Pancreas (tissue), 10 donors: ENCODE data around the gene NHLRC1. TPM values are rescaled to one million over a fixed set of nuclear protein-coding genes. Genes with fewer than 3 reads are reported as not detected.

Experiments used
- ATAC-seq, 4 donors: fragments of 200-7000 bp; cut with Tn5 transposase; one replicate each; pipeline versions ENCODE4 v1.8.0 to v1.9.1; 2020; ENCODE audit warnings: mild to moderate bottlenecking in 4 of 4, moderate library complexity in 4 of 4
- DNase-seq, 6 donors: peaks; one replicate each; pipeline ENCODE4 v3.0.0-alpha.2; 2020
- FAIRE-seq: peaks from 2 replicates; lab custom pipeline; 2012; peaks lifted over from hg19 to GRCh38; lab: Jason Lieb, UNC
- H3K27ac ChIP-seq, 4 donors: fragments of 200-600 bp; sonication (generic); 1 replicate in 3 of 4; 2 replicates in 1 of 4; pipeline versions ENCODE4 v1.5.0 to v1.8.0; 2020
- H3K27me3 ChIP-seq, 4 donors: fragments of 200-600 bp; one replicate each; pipeline ENCODE4 v1.8.0; 2021
- H3K36me3 ChIP-seq, 3 donors: fragments of 200-600 bp; sonication (generic) in 1 of 3; one replicate each; pipeline versions ENCODE4 v1.5.0 to v1.8.0; 2020 to 2021
- H3K4me1 ChIP-seq, 3 donors: fragments of 200-600 bp; one replicate each; pipeline ENCODE4 v1.8.0; 2021
- H3K4me3 ChIP-seq, 4 donors: fragments of 200-600 bp; sonication (generic) in 2 of 4; one replicate each; pipeline versions ENCODE4 v1.5.0 to v1.8.0; 2020 to 2021
- H3K9me3 ChIP-seq, 4 donors: fragments of 200-600 bp; one replicate each; pipeline ENCODE4 v1.8.0; 2021
- CTCF ChIP-seq, 4 donors: fragments of 200-600 bp; sonication (generic) in 3 of 4; IDR thresholded peaks; one replicate each; pipeline versions ENCODE4 v1.5.0 to v1.8.0; 2021; ENCODE audit warnings: antibody characterized with exemption in 4 of 4
- WGBS, 2 donors: extraction: QIAGEN DNeasy Blood & Tissue Kit; methylation state at CpG; one replicate each; pipeline ENCODE4 v1.1.7; 2013; 5-methylcytosine and 5-hydroxymethylcytosine counted together
- intact Hi-C, 3 donors: fragments of 100-400 bp; cut with DNase I; formaldehyde crosslinking; loops; one replicate each; pipeline versions ENCODE4 v1.11.1 to v1.14.2; 2022
- polyA plus RNA-seq, 2 donors: library from polyadenylated mRNA; stranded (reverse); fragments of 200-250 nt; gene quantifications; one replicate each; pipeline ENCODE4 v1.2.3, GENCODE V29; 2013
- total RNA-seq, 6 donors: library from RNA; stranded (reverse); fragmentation: NEBNext Ultra II Directional in 4 of 6; extraction: Animal tissue kit (Norgen Biotek cat#: 25700) in 4 of 6; gene quantifications; one replicate each; pipeline versions ENCODE4 v1.2.1 to v1.2.4, GENCODE V29; 2021 to 2023
- donor health status: healthy with polysubstance abuse.
- donor health status: DM: no; HTN: no; CAD: no; lungs with moderate emphysema.
- donor health status: DM: no; HTN: no; CAD: no.
- donor health status: control.
- donor health status: control.
- donor health status: Bipolar disorder and iron deficiency.
- donor health status: DM: yes; HTN: yes; CAD: no.
- donor health status: DM: no; HTN: no; CAD: no.
- donor health status: DM: no; HTN: no; CAD: no.
- donor health status: DM: yes; HTN: yes; CAD: no.

Gene NHLRC1
- total and polyA plus RNA-seq, 8 donors, result 0.93 to 1.8 (median 1.2) TPM

DNA sequence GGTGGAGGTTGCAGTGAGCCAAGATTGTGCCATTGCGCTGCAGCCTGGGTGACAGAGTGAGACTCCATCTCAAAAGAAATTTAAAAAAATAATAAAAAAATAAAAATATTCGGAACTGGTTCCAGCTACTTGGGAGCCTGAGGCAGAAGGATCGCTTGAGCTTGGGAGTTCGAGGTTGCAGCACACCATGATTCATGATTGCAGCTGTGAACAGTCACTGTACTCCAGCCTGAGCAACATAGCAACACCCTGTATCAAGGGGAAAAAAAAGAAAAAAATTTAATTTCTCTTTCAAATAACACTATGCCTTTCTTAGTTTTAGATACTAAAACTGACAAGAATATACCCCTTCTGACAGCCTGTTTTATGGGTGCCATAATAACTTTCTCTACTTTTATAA is 43.3 kb upstream of the NHLRC1 start:
- 93 to 94% methylated on average over 4 of the region's 4 CpGs for WGBS, 2 donors
- no peaks in the 10 kb centered on the region for H3K4me1 ChIP-seq
- TF ChIP-seq CTCF (IDR thresholded peaks at IDR 0.05), result no peak
- FAIRE-seq (no peak), ATAC-seq (no peak), DNase-seq (no peak)
- H3K27ac ChIP-seq, result no peak overlapping the region
- intact Hi-C loops, result no loop called here
- peaks cover 0 to 39% (median 0%) of the 10 kb centered on the region in 3 donors for H3K36me3 ChIP-seq
- H3K27me3 ChIP-seq, result no peaks in the 10 kb centered on the region
- H3K4me3 ChIP-seq, result no peak overlapping the region
- no peaks in the 10 kb centered on the region for H3K9me3 ChIP-seq

DNA sequence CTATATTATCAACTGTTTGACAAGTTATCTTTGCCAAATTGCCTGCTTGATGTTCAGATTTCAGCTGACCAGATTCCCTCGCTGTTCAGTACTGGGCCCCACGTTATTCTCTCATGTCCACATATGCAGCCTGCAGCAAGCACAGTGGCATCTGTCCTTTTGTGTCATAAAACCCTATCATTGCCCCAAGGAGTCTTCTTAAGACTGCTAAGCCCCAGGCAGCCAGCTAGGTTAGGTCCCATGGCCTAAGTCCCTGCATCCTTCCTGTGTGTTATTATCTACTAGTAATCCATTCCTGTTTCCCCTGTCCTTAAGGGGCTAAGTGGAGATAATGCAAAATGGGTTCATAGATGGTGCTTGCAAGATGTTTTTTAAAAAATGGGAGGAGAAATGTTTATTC is 39.9 kb upstream of the NHLRC1 start:
- Histone ChIP-seq H3K9me3 (no peaks in the 10 kb centered on the region), H3K27ac (no peak overlapping the region), H3K27me3 (no peaks in the 10 kb centered on the region), H3K4me1 (no peaks in the 10 kb centered on the region), H3K36me3 (peaks cover 0 to 39% (median 0%) of the 10 kb centered on the region in 3 donors), H3K4me3 (no peak overlapping the region)
- DNase-seq (no peak), ATAC-seq (no peak), FAIRE-seq (no peak)
- intact Hi-C loops, result no loop called here
- WGBS, 2 donors, result 89 to 93% methylated on average over 2 of the region's 2 CpGs
- TF ChIP-seq CTCF (IDR thresholded peaks at IDR 0.05), result no peak

GRCh38 chr6:18161431-18161830 is 39.0 kb upstream of the NHLRC1 start:
- no peaks in the 10 kb centered on the region for H3K27me3 ChIP-seq
- H3K9me3 ChIP-seq, result no peaks in the 10 kb centered on the region
- peaks cover 0 to 39% (median 0%) of the 10 kb centered on the region in 3 donors for H3K36me3 ChIP-seq
- 78 to 86% methylated on average over 2 of the region's 2 CpGs for WGBS, 2 donors
- no peak for TF ChIP-seq CTCF (IDR thresholded peaks at IDR 0.05)
- H3K4me3 ChIP-seq, result no peak overlapping the region
- intact Hi-C loops, result no loop called here
- DNase-seq (no peak), ATAC-seq (no peak), FAIRE-seq (no peak)
- H3K27ac ChIP-seq, result no peak overlapping the region
- peaks cover 0 to 4% (median 0%) of the 10 kb centered on the region in 3 donors for H3K4me1 ChIP-seq

- Histone ChIP-seq H3K36me3 (peaks cover 0 to 39% (median 0%) of the 10 kb centered on the region in 3 donors), H3K4me3 (no peak overlapping the region), H3K9me3 (no peaks in the 10 kb centered on the region), H3K27ac (no peak overlapping the region), H3K4me1 (peaks cover 0 to 8% (median 0%) of the 10 kb centered on the region in 3 donors), H3K27me3 (no peaks in the 10 kb centered on the region)
- intact Hi-C loops, result no loop called here
- no peak for FAIRE-seq
- ATAC-seq, result no peak
- no peak for DNase-seq
- TF ChIP-seq CTCF (IDR thresholded peaks at IDR 0.05), result no peak
- 88 to 92% methylated on average over 1 of the region's 1 CpG for WGBS, 2 donors
These were observed 38.4 kb upstream of the NHLRC1 start for GRCh38 chr6:18160911-18161310.

GRCh38 chr6:18155864-18156421 is 33.5 kb upstream of the NHLRC1 start:
- H3K9me3 ChIP-seq, result no peaks in the 10 kb centered on the region
- H3K36me3 ChIP-seq, result peaks cover 0 to 7% (median 0%) of the 10 kb centered on the region in 3 donors
- FAIRE-seq (no peak), ATAC-seq (peak; percentile 62 to 73 (median 70)), DNase-seq (peak; percentile 81 to 91 (median 87))
- peak in 1 of 4 donors; percentile 23 for TF ChIP-seq CTCF (IDR thresholded peaks at IDR 0.05)
- WGBS, 2 donors, result 0% methylated on average over 26 of the region's 26 CpGs
- H3K4me3 ChIP-seq, result peak overlapping the region; percentile 76 to 99 (median 90)
- H3K27ac ChIP-seq, result peak overlapping the region; percentile 88 to 93 (median 90)
- H3K4me1 ChIP-seq, result peaks cover 8 to 25% (median 16%) of the 10 kb centered on the region in 3 donors
- H3K27me3 ChIP-seq, result no peaks in the 10 kb centered on the region
- intact Hi-C loops, result no loop called here
